HG02642 (cell line): ENCODE measurements around the gene POMC.
"Not testable (repeated sequence)": the region's sequence is repeated elsewhere in the genome, so short reads cannot be mapped to it uniquely, and the experiment has no call there.

ENCODE experiments used
- ATAC-seq: cut with Tn5 transposase; IDR thresholded peaks from one replicate; pipeline ENCODE4 v1.9.1; 2021; ENCODE audit warnings: mild to moderate bottlenecking; ENCODE audit not compliant: unreplicated experiment, poor library complexity

The POMC gene

GRCh38 chr2:25141120-25141519 lies 27.3 kb downstream of the POMC start:
- no peak for ATAC-seq

GRCh38 chr2:25140535-25140934 lies 27.8 kb downstream of the POMC start:
- not testable (repeated sequence) for ATAC-seq

- ATAC-seq, result no peak
These were observed 35.7 kb downstream of the POMC start for GRCh38 chr2:25132693-25133092.

- no peak for ATAC-seq
These were observed 36.1 kb downstream of the POMC start for GRCh38 chr2:25132299-25132635.

- no peak for ATAC-seq
These were observed 36.6 kb downstream of the POMC start for GRCh38 chr2:25131567-25132298.

GRCh38 chr2:25131253-25131566 lies 37.2 kb downstream of the POMC start:
- no peak for ATAC-seq

- no peak for ATAC-seq
These were observed 38.4 kb downstream of the POMC start for GRCh38 chr2:25129901-25130520.

GRCh38 chr2:25127646-25128045 lies 40.7 kb downstream of the POMC start:
- ATAC-seq, result no peak

- not testable (repeated sequence) for ATAC-seq
These were observed 41.3 kb downstream of the POMC start for GRCh38 chr2:25127071-25127470.

GRCh38 chr2:25125976-25126375 lies 42.4 kb downstream of the POMC start:
- ATAC-seq, result no peak

- no peak for ATAC-seq
These were observed 43.2 kb downstream of the POMC start for GRCh38 chr2:25125189-25125588.

- ATAC-seq, result no peak
These were observed 44.7 kb downstream of the POMC start for GRCh38 chr2:25123682-25124081.

GRCh38 chr2:25122367-25122766 lies 46.0 kb downstream of the POMC start:
- no peak for ATAC-seq

GRCh38 chr2:25119263-25119662 lies 49.1 kb downstream of the POMC start:
- ATAC-seq, result no peak

GRCh38 chr2:25116956-25117355 lies 51.4 kb downstream of the POMC start:
- ATAC-seq, result no peak

- no peak for ATAC-seq
These were observed 52.5 kb downstream of the POMC start for GRCh38 chr2:25115902-25116301.

- no peak for ATAC-seq
These were observed 53.0 kb downstream of the POMC start for GRCh38 chr2:25115249-25115883.

- ATAC-seq, result no peak
These were observed 56.3 kb downstream of the POMC start for GRCh38 chr2:25112113-25112512.
